ENCODE results near the gene CAPNS1. TPM values are rescaled to one million over a fixed set of nuclear protein-coding genes. Genes with fewer than 3 reads are reported as not detected.

The CAPNS1 gene
- total and polyA plus RNA-seq, 2 of the 13 experiments (the other 11 are each of a cell fraction or from before 2014, with no cell fraction given) = 322 to 526 TPM

- peaks cover 24% of the 10 kb centered on the region for H3K79me2 ChIP-seq (ENCODE audit: insufficient read depth, low read length)
- POLR2A ChIA-PET = interaction anchor here (1.2 to 3.4 kb wide), 4 partner anchors 8 to 63 kb away, joined by 9 to 36 read pairs (median 12); partner anchors contain the start of gene CAPNS1
- 72% methylated on average over 18 of the region's 18 CpGs for WGBS (ENCODE audit: low lambda C conversion rate)
- no peak overlapping the region for H2AFZ ChIP-seq (ENCODE audit: low read length)
- DNase-seq (ENCODE audit: low spot score) (no peak), FAIRE-seq (no peak), ATAC-seq (no peak)
- peak overlapping the region; percentile 91 for H3K4me2 ChIP-seq (ENCODE audit: low read depth, low read length)
- intact Hi-C loops (cut with micrococcal nuclease; ENCODE audit: unreplicated experiment) = loop anchor here (2.0 to 10.0 kb wide), 2 partner anchors 60 to 374 kb away; no protein-coding TSS in a partner anchor
- H3K9ac ChIP-seq (ENCODE audit: insufficient read depth, low read depth, low read length) = peak overlapping the region; percentile 63
- peaks cover 58% of the 10 kb centered on the region for H3K4me1 ChIP-seq (ENCODE audit: insufficient read depth, low read length)
- peak overlapping the region; percentile 76 for H3K27ac ChIP-seq (ENCODE audit: extremely low read length, insufficient read depth, low read length)
- in situ Hi-C loops (cut with HindIII; ENCODE audit: extremely low pct_ligation_motif_present, low pct_unique_long_range_greater_than_20kb) = no loop called here
- CTCF ChIA-PET (ENCODE audit: low intra/inter-chr PET ratio, low total read pairs) = no interaction called here
- no peaks in the 10 kb centered on the region for H4K20me1 ChIP-seq (ENCODE audit: insufficient read depth, low read length)
- peaks cover 16 to 36% of the 10 kb centered on the region in 2 experiments; a peak in 4 of 5 replicates for H3K36me3 ChIP-seq (replicated peaks in 1 of 2; ENCODE audit: control insufficient read depth in 1 of 2, insufficient read depth in 2 of 2, low read length in 2 of 2)
- H3K9me3 ChIP-seq (ENCODE audit: low read length) = no peaks in the 10 kb centered on the region
- H3K27me3 ChIP-seq (ENCODE audit: control insufficient read depth in 1 of 2, insufficient read depth in 2 of 2, low read length in 2 of 2) = no peaks in the 10 kb centered on the region
- no TSS peak for BruUV-seq (replicated peaks)
- TF ChIP-seq MYC (CRISPR knock-in tag; IDR thresholded peaks at IDR 0.05; ENCODE audit: borderline replicate concordance) (0 out of 2 replicates have a peak, but pooled peaks have one; percentile 15), MEIS1 (CRISPR knock-in tag; IDR thresholded peaks at IDR 0.05; ENCODE audit: borderline replicate concordance) (no peak), HCFC1 (IDR thresholded peaks at IDR 0.05; ENCODE audit: low read depth, low read length) (no peak), ZBTB33 (CRISPR knock-in tag; IDR thresholded peaks at IDR 0.05) (0 out of 2 replicates have a peak, but pooled peaks have one; percentile 27), ZNF343 (CRISPR knock-in tag; IDR thresholded peaks at IDR 0.05) (no peak), CBX2 (IDR thresholded peaks at IDR 0.05; ENCODE audit: low read depth, low read length) (no peak), CBX2 (CRISPR knock-in tag; IDR thresholded peaks at IDR 0.05; ENCODE audit: low read depth) (no peak), ZNF329 (CRISPR knock-in tag; IDR thresholded peaks at IDR 0.05; ENCODE audit: low read depth) (no peak), ZSCAN9 (CRISPR knock-in tag; IDR thresholded peaks at IDR 0.05; ENCODE audit: borderline replicate concordance) (no peak), CENPT (CRISPR knock-in tag; IDR thresholded peaks at IDR 0.05; ENCODE audit: low read depth) (0 out of 2 replicates have a peak, but pooled peaks have one; percentile 5), RBFOX2 (IDR thresholded peaks at IDR 0.05; ENCODE audit: low read depth, low read length) (peak; percentile 1; the same call in 1 of the 2 replicates), ZBTB38 (CRISPR knock-in tag; IDR thresholded peaks at IDR 0.05) (0 out of 2 replicates have a peak, but pooled peaks have one; percentile 9)
- TF ChIP-seq, protein P1, sequence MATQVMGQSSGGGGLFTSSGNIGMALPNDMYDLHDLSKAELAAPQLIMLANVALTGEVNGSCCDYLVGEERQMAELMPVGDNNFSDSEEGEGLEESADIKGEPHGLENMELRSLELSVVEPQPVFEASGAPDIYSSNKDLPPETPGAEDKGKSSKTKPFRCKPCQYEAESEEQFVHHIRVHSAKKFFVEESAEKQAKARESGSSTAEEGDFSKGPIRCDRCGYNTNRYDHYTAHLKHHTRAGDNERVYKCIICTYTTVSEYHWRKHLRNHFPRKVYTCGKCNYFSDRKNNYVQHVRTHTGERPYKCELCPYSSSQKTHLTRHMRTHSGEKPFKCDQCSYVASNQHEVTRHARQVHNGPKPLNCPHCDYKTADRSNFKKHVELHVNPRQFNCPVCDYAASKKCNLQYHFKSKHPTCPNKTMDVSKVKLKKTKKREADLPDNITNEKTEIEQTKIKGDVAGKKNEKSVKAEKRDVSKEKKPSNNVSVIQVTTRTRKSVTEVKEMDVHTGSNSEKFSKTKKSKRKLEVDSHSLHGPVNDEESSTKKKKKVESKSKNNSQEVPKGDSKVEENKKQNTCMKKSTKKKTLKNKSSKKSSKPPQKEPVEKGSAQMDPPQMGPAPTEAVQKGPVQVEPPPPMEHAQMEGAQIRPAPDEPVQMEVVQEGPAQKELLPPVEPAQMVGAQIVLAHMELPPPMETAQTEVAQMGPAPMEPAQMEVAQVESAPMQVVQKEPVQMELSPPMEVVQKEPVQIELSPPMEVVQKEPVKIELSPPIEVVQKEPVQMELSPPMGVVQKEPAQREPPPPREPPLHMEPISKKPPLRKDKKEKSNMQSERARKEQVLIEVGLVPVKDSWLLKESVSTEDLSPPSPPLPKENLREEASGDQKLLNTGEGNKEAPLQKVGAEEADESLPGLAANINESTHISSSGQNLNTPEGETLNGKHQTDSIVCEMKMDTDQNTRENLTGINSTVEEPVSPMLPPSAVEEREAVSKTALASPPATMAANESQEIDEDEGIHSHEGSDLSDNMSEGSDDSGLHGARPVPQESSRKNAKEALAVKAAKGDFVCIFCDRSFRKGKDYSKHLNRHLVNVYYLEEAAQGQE (IDR thresholded peaks at IDR 0.05; ENCODE audit: borderline replicate concordance in 1 of 2, low read depth in 1 of 2, low read length in 2 of 2) = no peak
- peak overlapping the region; percentile 58 to 77 (median 64); a peak in 4 of 6 replicates for H3K4me3 ChIP-seq (replicated peaks in 1 of 3; ENCODE audit: insufficient read depth in 1 of 3, low read depth in 2 of 3, low read length in 3 of 3)
Observed at GRCh38 chr19:36120984-36121358, 18.9 kb upstream of the CAPNS1 start.

Measured in HepG2 (cell line).